Measurements from ENCODE around the gene CACNB1. TPM values are rescaled to one million over a fixed set of nuclear protein-coding genes. Genes with fewer than 3 reads are reported as not detected.

The CACNB1 gene
- total and polyA plus RNA-seq, 2 of the 4 experiments (the other 2 are of a cell fraction): 2.5 to 8.6 TPM

- POLR2A ChIA-PET (ENCODE audit: unreplicated experiment): no interaction called here
Observed at GRCh38 chr17:39187152-39187830, 10.2 kb downstream of the CACNB1 start.

More at GRCh38 chr17:39187152-39187830, 10.2 kb downstream of the CACNB1 start:
- WGBS, 2 experiments (ENCODE audit: extremely low coverage in 2 of 2, insufficient read length in 1 of 2): no CpG with 5 or more reads among the region's 9 CpGs
- Histone ChIP-seq H2AFZ (replicated peaks; ENCODE audit: low read length, poor library complexity) (no peak overlapping the region), H4K8ac (ENCODE audit: low read depth in 2 of 2, low read length in 2 of 2) (no peak overlapping the region), H4K20me1 (ENCODE audit: insufficient read depth, low read length) (0 out of 2 replicates have a peak, but pooled peaks cover 3% of the 10 kb centered on the region), H3K9me1 (ENCODE audit: insufficient read depth, low read length) (no peaks in the 10 kb centered on the region), H2BK15ac (ENCODE audit: low read depth, low read length) (no peak overlapping the region), H2BK5ac (ENCODE audit: low read depth, low read length, poor library complexity, severe bottlenecking) (no peak overlapping the region), H3K14ac (replicated peaks; ENCODE audit: low read depth, low read length) (no peak overlapping the region), H2BK20ac (ENCODE audit: low read depth, low read length) (no peak overlapping the region), H2BK120ac (ENCODE audit: low read depth, low read length) (no peak overlapping the region), H3K4me1 (ENCODE audit: control insufficient read depth, insufficient read depth, low read length) (no peaks in the 10 kb centered on the region), H3K9ac (ENCODE audit: low read depth, low read length) (no peak overlapping the region), H3K79me1 (ENCODE audit: low read depth in 1 of 2, low read length in 2 of 2) (peaks cover 0 to 13% of the 10 kb centered on the region in 2 experiments; a peak in 2 of 4 replicates), H3K27me3 (ENCODE audit: control insufficient read depth, insufficient read depth, low read length) (no peaks in the 10 kb centered on the region), H3K23ac (ENCODE audit: low read depth, low read length) (no peak overlapping the region), H4K5ac (ENCODE audit: low read depth, low read length) (no peak overlapping the region), H3K4ac (ENCODE audit: low read depth, low read length) (no peak overlapping the region), H2AK5ac (ENCODE audit: low read depth, low read length) (no peak overlapping the region), H2AK9ac (replicated peaks; ENCODE audit: low read depth, low read length, poor library complexity) (no peak overlapping the region), H3K18ac (ENCODE audit: low read depth, low read length) (no peak overlapping the region), H3K9me3 (ENCODE audit: control insufficient read depth, insufficient read depth, low read length) (no peaks in the 10 kb centered on the region), H3K56ac (ENCODE audit: extremely low read depth, insufficient read depth, low read length) (no peak overlapping the region), H4K91ac (ENCODE audit: insufficient read depth, low read depth, low read length) (no peak overlapping the region), H3K27ac (ENCODE audit: insufficient read depth, low read length) (no peak overlapping the region), H3K4me2 (ENCODE audit: low read depth, low read length) (no peak overlapping the region), H3K4me3 (ENCODE audit: insufficient read depth, low read depth, low read length) (no peak overlapping the region), H3K36me3 (ENCODE audit: control insufficient read depth, insufficient read depth, low read length) (peaks cover 56% of the 10 kb centered on the region)
- no TSS peak for BruUV-seq (replicated peaks)
- no peak for ATAC-seq (ENCODE audit: low read depth)
- CTCF ChIA-PET: no interaction called here
- intact Hi-C loops (cut with micrococcal nuclease): no loop called here
- dilution Hi-C loops (cut with HindIII; ENCODE audit: low sequenced_read_pairs, unreplicated experiment): no loop called here
- DNase-seq: no peak
- in situ Hi-C loops (cut with MboI; ENCODE audit: low sequenced_read_pairs): no loop called here
- TF ChIP-seq RFX5 (IDR thresholded peaks at IDR 0.05; ENCODE audit: low read depth, low read length): no peak
- no peak for TF ChIP-seq USF2 (IDR thresholded peaks at IDR 0.05; ENCODE audit: low read depth, low read length)
- TF ChIP-seq NFE2L2 (IDR thresholded peaks at IDR 0.05; ENCODE audit: low read depth, low read length): no peak
- TF ChIP-seq POLR2A (IDR thresholded peaks at IDR 0.05; ENCODE audit: low read depth, low read length): no peak
- TF ChIP-seq RCOR1 (IDR thresholded peaks at IDR 0.05; ENCODE audit: insufficient replicate concordance, low read length): no peak
- no peak for TF ChIP-seq BHLHE40 (IDR thresholded peaks at IDR 0.05; ENCODE audit: low read depth, low read length)
- no peak for TF ChIP-seq MAZ (IDR thresholded peaks at IDR 0.05; ENCODE audit: borderline replicate concordance, low read depth, low read length)
- no peak for TF ChIP-seq SMC3 (IDR thresholded peaks at IDR 0.05; ENCODE audit: low read depth, low read length)
- no peak for TF ChIP-seq RAD21 (IDR thresholded peaks at IDR 0.05; ENCODE audit: low read length)
- TF ChIP-seq, protein P1, sequence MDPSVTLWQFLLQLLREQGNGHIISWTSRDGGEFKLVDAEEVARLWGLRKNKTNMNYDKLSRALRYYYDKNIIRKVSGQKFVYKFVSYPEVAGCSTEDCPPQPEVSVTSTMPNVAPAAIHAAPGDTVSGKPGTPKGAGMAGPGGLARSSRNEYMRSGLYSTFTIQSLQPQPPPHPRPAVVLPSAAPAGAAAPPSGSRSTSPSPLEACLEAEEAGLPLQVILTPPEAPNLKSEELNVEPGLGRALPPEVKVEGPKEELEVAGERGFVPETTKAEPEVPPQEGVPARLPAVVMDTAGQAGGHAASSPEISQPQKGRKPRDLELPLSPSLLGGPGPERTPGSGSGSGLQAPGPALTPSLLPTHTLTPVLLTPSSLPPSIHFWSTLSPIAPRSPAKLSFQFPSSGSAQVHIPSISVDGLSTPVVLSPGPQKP (IDR thresholded peaks at IDR 0.05; ENCODE audit: borderline replicate concordance, low read depth, low read length): no peak
- no peak for TF ChIP-seq CEBPB (IDR thresholded peaks at IDR 0.05; ENCODE audit: low read depth, low read length)
- no peak for TF ChIP-seq MAFK (IDR thresholded peaks at IDR 0.05; ENCODE audit: low read depth, low read length)
- TF ChIP-seq MXI1 (IDR thresholded peaks at IDR 0.05; ENCODE audit: borderline replicate concordance, low read depth, low read length): no peak
- no peak for TF ChIP-seq FOS (IDR thresholded peaks at IDR 0.05; ENCODE audit: low read depth, low read length)
- no peak for TF ChIP-seq CTCF (conservative IDR thresholded peaks at IDR 0.05; ENCODE audit: low read depth, low read length)
- no peak for TF ChIP-seq CHD1 (IDR thresholded peaks at IDR 0.05; ENCODE audit: low read depth, low read length)

All from IMR-90 (cell line).